Stimulated activated CD4-positive, alpha-beta T cell treated with anti-CD3 and anti-CD28 coated beads, TNF-alpha, amount 100 ng/mL, for 48 hours (primary cell): ENCODE results near the gene CX3CL1.
"Not testable (repeated sequence)": the region's sequence is repeated elsewhere in the genome, so short reads cannot be mapped to it uniquely, and the experiment has no call there.

Source experiments
- DNase-seq, 3 donors: peaks; one replicate each; pipeline ENCODE4 v3.0.0-alpha.2; 2020; ENCODE audit warnings: low read depth in 3 of 3

CX3CL1 gene

GRCh38 chr16:57357330-57358085 lies 14.8 kb upstream of the CX3CL1 start:
- DNase-seq: no peak

DNA sequence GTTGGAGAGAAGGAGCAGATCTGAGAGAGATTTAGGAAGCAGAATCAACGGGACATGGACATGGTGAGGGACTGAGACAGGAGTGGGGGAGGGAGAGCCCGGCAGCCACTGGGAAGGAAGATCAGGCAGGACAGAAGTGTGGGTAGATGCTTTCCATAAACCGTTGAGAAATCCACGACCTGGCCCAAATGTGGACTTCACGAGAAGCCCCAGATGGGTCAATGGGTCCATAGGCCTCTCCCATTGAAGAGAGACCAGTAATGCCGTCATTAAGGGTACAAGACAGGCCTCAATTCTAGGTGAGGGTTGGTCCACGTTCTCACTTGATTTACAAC lies 14.2 kb upstream of the CX3CL1 start:
- DNase-seq: no peak

DNA sequence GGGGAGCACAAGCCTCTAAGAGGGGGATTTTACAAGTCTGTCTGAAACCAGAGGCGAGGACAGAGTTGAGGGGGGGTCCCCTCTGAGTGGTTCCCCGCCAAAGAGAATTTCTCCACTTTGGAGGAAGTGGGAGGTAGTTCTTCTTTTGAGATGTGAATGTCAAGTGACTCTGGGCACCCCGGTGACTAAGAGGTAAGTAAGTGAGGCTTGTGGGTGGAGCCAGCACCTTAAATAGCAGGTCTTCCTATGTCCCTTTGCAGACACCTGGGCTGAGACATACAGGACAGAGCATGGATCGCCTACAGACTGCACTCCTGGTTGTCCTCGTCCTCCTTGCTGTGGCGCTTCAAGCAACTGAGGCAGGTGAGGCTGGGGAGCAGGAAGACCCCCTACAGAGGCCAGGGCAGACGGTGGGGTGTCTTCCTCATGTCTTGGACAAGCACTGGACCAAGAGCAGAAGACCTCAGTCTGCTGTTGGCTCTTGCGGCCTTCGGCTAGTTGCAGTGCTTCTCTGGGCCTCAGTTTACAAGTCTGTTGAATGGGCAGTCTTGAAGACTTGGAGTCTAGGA lies 13.7 kb upstream of the CX3CL1 start, which contains the start of gene CCL22:
Gene CCL22 (plus strand): TSS at position 257 of the 569 bp plus-strand sequence. CDS start 34 bp downstream, at position 291.
- no peak for DNase-seq

GRCh38 chr16:57360321-57360935 lies 11.9 kb upstream of the CX3CL1 start:
- no peak for DNase-seq

- DNase-seq: no peak
Observed at GRCh38 chr16:57361404-57361803, 10.9 kb upstream of the CX3CL1 start.

- no peak for DNase-seq
Observed at GRCh38 chr16:57364143-57364542, 8.1 kb upstream of the CX3CL1 start.

GRCh38 chr16:57366544-57367040 lies 5.7 kb upstream of the CX3CL1 start:
- no peak for DNase-seq

DNA sequence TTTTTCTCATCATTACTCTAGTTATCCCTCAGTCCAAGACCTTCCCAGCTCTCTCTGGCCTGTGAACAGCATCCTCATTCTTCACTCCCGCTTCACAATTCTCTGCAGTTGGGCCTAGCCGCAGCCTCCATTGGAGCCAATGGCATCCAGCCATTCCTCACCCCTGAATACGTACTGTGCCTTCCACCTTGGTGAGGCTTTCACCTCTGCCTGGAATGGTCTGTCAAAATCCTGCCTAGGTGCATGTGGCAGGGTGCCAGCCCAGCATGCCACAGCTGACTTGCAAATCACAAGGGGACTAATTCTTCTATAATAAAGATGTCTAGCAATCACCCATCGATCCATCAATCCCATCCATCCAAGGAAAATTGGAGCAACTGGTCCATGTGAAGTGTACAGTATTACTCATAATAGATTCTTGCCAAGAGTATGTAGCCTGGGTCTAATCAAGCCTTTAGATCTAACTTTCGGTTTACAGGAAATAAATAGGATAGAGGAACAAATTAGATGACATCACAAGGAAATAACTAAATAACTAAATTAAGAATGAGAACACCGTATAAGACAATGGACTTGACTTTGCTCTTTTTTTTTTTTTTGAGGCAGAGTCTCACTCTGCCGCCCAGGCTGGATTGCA lies 5.1 kb upstream of the CX3CL1 start:
- DNase-seq: no peak

GRCh38 chr16:57371494-57372371 lies 557 bp upstream of the CX3CL1 start:
- DNase-seq: no peak

- no peak for DNase-seq
Observed at GRCh38 chr16:57373117-57373947, 1.0 kb downstream of the CX3CL1 start.

- no peak for DNase-seq
Observed at GRCh38 chr16:57374067-57374534, 1.8 kb downstream of the CX3CL1 start.

GRCh38 chr16:57374925-57375465 lies 2.7 kb downstream of the CX3CL1 start:
- DNase-seq: not testable (repeated sequence)

DNA sequence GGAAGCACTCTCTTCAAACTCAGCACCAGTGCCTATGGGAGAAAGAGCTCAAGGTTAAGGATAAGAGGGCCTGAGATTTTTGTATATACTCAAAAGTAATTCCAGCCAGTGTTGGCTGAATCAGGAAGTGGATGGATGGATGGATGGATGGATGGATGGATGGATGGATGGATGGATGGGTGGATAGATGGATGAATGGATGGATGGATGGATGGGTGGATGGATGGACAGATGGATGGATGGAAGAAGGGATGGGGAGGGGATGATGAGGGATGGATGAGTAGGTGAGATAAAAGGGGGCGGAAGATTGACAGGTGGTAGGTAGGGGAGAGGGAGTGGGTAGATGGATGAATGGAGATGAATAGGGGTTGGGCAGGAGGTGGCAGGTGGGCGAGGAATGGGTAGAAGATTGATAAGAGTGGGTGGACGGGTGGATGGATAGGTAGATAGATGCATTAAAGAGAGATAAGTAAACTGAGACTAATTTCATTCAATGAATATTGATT lies 4.1 kb downstream of the CX3CL1 start:
- no peak for DNase-seq

DNA sequence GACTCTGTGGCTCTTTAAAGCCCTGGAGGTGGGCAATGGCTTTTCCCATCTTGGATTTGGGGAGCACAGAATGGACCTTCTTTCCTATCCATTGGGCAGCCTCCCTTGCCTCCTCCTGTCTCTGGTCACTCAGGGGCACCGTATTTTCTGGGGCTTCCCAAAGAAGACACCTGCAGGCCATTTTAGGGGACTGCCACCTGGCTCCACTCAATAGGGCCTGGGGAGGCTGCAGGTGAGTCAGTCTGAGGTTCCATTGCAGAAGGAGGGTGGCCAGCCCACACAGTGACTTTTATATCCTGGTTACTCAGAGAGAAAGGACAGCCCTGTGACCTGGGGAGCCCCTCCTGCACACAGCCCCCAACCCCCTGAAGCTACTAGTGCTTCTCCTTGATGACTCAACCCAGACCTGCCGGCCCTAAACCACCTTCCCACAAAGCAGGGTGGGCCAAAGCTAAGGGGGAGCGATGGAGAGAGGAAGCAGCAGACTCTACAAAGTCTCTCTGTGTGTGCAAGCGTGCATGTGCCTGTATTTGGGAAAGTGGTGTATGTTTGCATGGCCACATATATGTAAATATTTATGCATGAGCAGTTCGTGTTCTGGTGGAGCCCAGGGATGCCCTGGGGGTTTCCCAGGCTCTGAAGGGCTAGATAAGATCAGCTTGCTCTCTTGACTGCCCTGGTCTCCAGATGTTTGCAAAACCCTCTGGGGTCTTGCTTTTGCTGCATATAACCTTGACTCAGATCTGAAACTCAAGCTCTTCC lies 5.0 kb downstream of the CX3CL1 start:
- DNase-seq: peak; percentile 8 to 41 (median 36)

- no peak for DNase-seq
Observed at GRCh38 chr16:57379579-57379978, 7.3 kb downstream of the CX3CL1 start.

DNA sequence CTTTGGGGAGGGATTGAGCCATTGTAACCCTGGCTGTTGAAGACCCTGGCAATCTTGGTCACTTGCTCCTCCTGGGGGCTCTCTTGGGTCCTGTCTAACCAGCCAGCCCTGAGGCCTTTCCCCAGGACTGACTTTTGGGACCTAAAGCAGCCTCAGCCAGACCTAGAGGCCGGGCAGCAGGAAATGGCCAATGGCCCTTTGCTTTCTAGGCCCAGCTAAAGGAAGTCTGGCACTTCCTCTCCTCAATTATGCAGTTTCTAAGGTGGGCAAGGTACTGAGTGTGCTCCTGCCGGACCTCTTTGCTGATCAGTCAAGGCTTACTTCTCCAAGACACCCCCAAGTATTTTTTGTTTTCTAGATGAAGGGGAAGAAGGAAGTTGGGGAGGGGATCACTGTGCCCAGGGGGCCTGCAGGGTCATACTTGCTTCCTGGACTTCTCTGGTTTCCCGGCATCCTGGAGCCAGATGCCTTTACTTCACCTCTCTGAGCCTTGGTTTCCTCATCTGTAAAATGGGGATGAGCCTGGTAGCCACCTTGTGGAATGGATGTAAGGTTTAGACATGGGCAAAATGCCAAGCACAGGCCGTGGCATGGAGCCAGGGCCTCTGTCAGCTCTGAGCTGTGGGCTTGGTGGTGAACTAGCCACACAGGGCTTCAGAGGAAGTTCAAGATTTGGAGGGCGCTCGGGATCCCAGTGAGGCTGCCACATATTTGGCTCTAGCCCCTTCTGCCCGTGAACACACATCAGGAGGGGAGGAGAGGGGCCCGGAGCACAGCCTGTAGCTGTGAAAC lies 8.6 kb downstream of the CX3CL1 start:
- no peak for DNase-seq

DNA sequence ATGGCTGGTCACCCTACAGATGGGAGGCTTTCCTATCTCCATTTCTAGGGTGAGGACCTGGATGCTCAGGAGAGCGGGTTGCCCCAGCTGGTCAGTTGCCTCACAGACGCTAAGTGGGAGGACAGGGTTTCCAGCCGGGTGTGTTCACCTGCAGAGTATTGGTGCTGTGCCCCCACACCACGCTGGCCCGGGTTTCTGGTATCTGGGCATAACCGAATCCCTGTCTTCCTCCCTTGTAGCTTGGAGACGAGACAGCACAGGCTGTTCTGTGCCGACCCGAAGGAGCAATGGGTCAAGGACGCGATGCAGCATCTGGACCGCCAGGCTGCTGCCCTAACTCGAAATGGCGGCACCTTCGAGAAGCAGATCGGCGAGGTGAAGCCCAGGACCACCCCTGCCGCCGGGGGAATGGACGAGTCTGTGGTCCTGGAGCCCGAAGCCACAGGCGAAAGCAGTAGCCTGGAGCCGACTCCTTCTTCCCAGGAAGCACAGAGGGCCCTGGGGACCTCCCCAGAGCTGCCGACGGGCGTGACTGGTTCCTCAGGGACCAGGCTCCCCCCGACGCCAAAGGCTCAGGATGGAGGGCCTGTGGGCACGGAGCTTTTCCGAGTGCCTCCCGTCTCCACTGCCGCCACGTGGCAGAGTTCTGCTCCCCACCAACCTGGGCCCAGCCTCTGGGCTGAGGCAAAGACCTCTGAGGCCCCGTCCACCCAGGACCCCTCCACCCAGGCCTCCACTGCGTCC lies 9.7 kb downstream of the CX3CL1 start:
- no peak for DNase-seq
